Neuronal stem cell (in vitro differentiated cells): ENCODE measurements around the gene SOX5.
A peak's percentile ranks its signal among the peaks of the same experiment; 100 is the strongest.

Source experiments
- DNase-seq: peaks from one replicate; pipeline ENCODE4 v3.0.0-alpha.2; 2013; ENCODE audit warnings: low spot score
- H2AFZ ChIP-seq: one replicate; pipeline ENCODE4 v1.6.1; 2013; ENCODE audit warnings: mild to moderate bottlenecking, low read length, inconsistent platforms
- H2AK5ac ChIP-seq: 2 replicates; pipeline ENCODE4 v1.6.1; 2013; ENCODE audit warnings: low read depth, mild to moderate bottlenecking, inconsistent platforms, low read length, moderate library complexity, mixed read lengths
- H2BK120ac ChIP-seq: 2 replicates; pipeline ENCODE4 v1.6.1; 2013; ENCODE audit warnings: low read depth, mild to moderate bottlenecking, inconsistent platforms, low read length, moderate library complexity, mixed read lengths
- H2BK12ac ChIP-seq: one replicate; pipeline ENCODE4 v1.6.1; 2013; ENCODE audit warnings: low read length, inconsistent platforms
- H2BK15ac ChIP-seq: 2 replicates; pipeline ENCODE4 v1.6.1; 2013; ENCODE audit warnings: mild to moderate bottlenecking, low read length, inconsistent platforms, mixed read lengths
- H2BK5ac ChIP-seq: one replicate; pipeline ENCODE4 v1.6.1; 2013; ENCODE audit warnings: inconsistent platforms, mild to moderate bottlenecking, low read length, moderate library complexity
- H3K14ac ChIP-seq: one replicate; pipeline ENCODE4 v1.6.1; 2013; ENCODE audit warnings: low read length, inconsistent platforms
- H3K18ac ChIP-seq: 2 replicates; pipeline ENCODE4 v1.6.1; 2013; ENCODE audit warnings: low read length, inconsistent platforms
- H3K23ac ChIP-seq: 2 replicates; pipeline ENCODE4 v1.6.1; 2013; ENCODE audit warnings: low read depth, mild to moderate bottlenecking, mixed read lengths, low read length, inconsistent platforms; ENCODE audit not compliant: poor library complexity
- H3K27ac ChIP-seq: replicated peaks from 3 replicates; pipeline ENCODE4 v1.5.1; 2013; ENCODE audit warnings: low read length, inconsistent platforms
- H3K27me3 ChIP-seq, 3 experiments: 2 replicates each; pipeline ENCODE4 v1.6.1; 2013; ENCODE audit warnings: low read length in 3 of 3, mild to moderate bottlenecking in 2 of 3, inconsistent platforms in 1 of 3, low read depth in 1 of 3, mixed read lengths in 1 of 3, moderate library complexity in 1 of 3; ENCODE audit not compliant: control insufficient read depth in 3 of 3, insufficient read depth in 3 of 3
- H3K36me3 ChIP-seq, 2 donors: replicated peaks in 1 of 2; 2 replicates each; pipeline ENCODE4 v1.6.1; 2013; ENCODE audit warnings: low read length in 2 of 2; ENCODE audit not compliant: control insufficient read depth in 2 of 2, insufficient read depth in 2 of 2
- H3K4ac ChIP-seq: 2 replicates; pipeline ENCODE4 v1.6.1; 2013; ENCODE audit warnings: inconsistent platforms, mild to moderate bottlenecking, low read length, moderate library complexity
- H3K4me1 ChIP-seq, 2 donors: 1 replicate in 1 of 2; 2 replicates in 1 of 2; pipeline ENCODE4 v1.6.1; 2013; ENCODE audit warnings: low read length in 2 of 2, low read depth in 1 of 2; ENCODE audit not compliant: control insufficient read depth in 2 of 2, insufficient read depth in 1 of 2
- H3K4me2 ChIP-seq: one replicate; pipeline ENCODE4 v1.6.1; 2013; ENCODE audit warnings: mild to moderate bottlenecking, low read length, inconsistent platforms; ENCODE audit not compliant: insufficient read depth, poor library complexity, severe bottlenecking
- H3K4me3 ChIP-seq, 2 donors: 2 replicates each; pipeline ENCODE4 v1.5.1; 2013; ENCODE audit warnings: low read length in 2 of 2, mild to moderate bottlenecking in 2 of 2, inconsistent platforms in 1 of 2, moderate library complexity in 1 of 2
- H3K79me1 ChIP-seq: one replicate; pipeline ENCODE4 v1.6.1; 2013; ENCODE audit warnings: low read depth, mild to moderate bottlenecking, inconsistent platforms, low read length, moderate library complexity
- H3K9ac ChIP-seq: one replicate; pipeline ENCODE4 v1.6.1; 2013; ENCODE audit warnings: mild to moderate bottlenecking, low read depth, low read length, inconsistent platforms; ENCODE audit not compliant: poor library complexity
- H3K9me3 ChIP-seq, 2 donors: replicated peaks in 1 of 2; 2 replicates each; pipeline versions ENCODE3 to v1.6.1; 2013; ENCODE audit warnings: low read length in 2 of 2, mild to moderate bottlenecking in 2 of 2, inconsistent platforms in 1 of 2, low read depth in 1 of 2, mixed read lengths in 1 of 2, moderate library complexity in 1 of 2; ENCODE audit not compliant: control insufficient read depth in 2 of 2, insufficient read depth in 1 of 2
- H4K8ac ChIP-seq: one replicate; pipeline ENCODE4 v1.6.1; 2013; ENCODE audit warnings: low read depth, mild to moderate bottlenecking, inconsistent platforms, low read length, moderate library complexity
- H4K91ac ChIP-seq: one replicate; pipeline ENCODE4 v1.6.1; 2013; ENCODE audit warnings: low read length, low read depth, mild to moderate bottlenecking, inconsistent platforms; ENCODE audit not compliant: poor library complexity
- WGBS, 2 donors: extraction: QIAGEN DNeasy Blood & Tissue Kit; methylation state at CpG; one replicate each; pipeline ENCODE4 v1.1.7; 2013; ENCODE audit warnings: missing lambda C conversion rate in 2 of 2, mixed read lengths in 1 of 2; ENCODE audit not compliant: insufficient read length in 2 of 2, insufficient replicate concordance in 1 of 2; ENCODE audit errors: extremely low coverage in 2 of 2; 5-methylcytosine and 5-hydroxymethylcytosine counted together

Gene SOX5

GRCh38 chr12:23504043-23504442 lies 445.4 kb downstream of the SOX5 start:
- Histone ChIP-seq H2BK12ac (no peak overlapping the region), H2BK5ac (no peak overlapping the region)
- no CpG with 5 or more reads among the region's 2 CpGs for WGBS, 2 donors

GRCh38 chr12:23503544-23503943 lies 445.9 kb downstream of the SOX5 start:
- no peak overlapping the region for H2AK5ac ChIP-seq
- peak overlapping the region; percentile 10 for H2AFZ ChIP-seq
- no peaks in the 10 kb centered on the region for H3K36me3 ChIP-seq
- no peak overlapping the region for H3K27ac ChIP-seq
- no peak overlapping the region for H2BK12ac ChIP-seq
- H3K23ac ChIP-seq: no peak overlapping the region
- H3K9ac ChIP-seq: no peak overlapping the region
- no peak overlapping the region for H2BK120ac ChIP-seq
- no peak overlapping the region for H3K14ac ChIP-seq
- no peaks in the 10 kb centered on the region for H3K4me1 ChIP-seq
- no peak overlapping the region for H4K91ac ChIP-seq
- H3K9me3 ChIP-seq: peaks cover 0 to 9% of the 10 kb centered on the region in 2 donors
- no peak overlapping the region for H3K4me2 ChIP-seq
- no peak overlapping the region for H4K8ac ChIP-seq
- no peak for DNase-seq
- no CpG with 5 or more reads among the region's 2 CpGs for WGBS, 2 donors
- H3K4me3 ChIP-seq: no peak overlapping the region
- no peak overlapping the region for H2BK5ac ChIP-seq
- no peak overlapping the region for H3K4ac ChIP-seq
- H3K18ac ChIP-seq: no peak overlapping the region
- peaks cover 0 to 3% (median 0%) of the 10 kb centered on the region in 3 experiments for H3K27me3 ChIP-seq
- no peaks in the 10 kb centered on the region for H3K79me1 ChIP-seq
- H2BK15ac ChIP-seq: no peak overlapping the region

More at GRCh38 chr12:23504043-23504442, 445.4 kb downstream of the SOX5 start:
- DNase-seq: no peak
- Histone ChIP-seq H3K9ac (no peak overlapping the region), H3K9me3 (peaks cover 0 to 6% of the 10 kb centered on the region in 2 donors), H3K27me3 (peaks cover 0 to 3% (median 0%) of the 10 kb centered on the region in 3 experiments), H2BK15ac (no peak overlapping the region), H4K8ac (no peak overlapping the region), H3K4me1 (no peaks in the 10 kb centered on the region), H3K4ac (no peak overlapping the region), H3K79me1 (no peaks in the 10 kb centered on the region), H3K18ac (no peak overlapping the region), H3K4me3 (no peak overlapping the region), H3K36me3 (no peaks in the 10 kb centered on the region), H2AFZ (peak overlapping the region; percentile 10), H3K14ac (no peak overlapping the region), H4K91ac (no peak overlapping the region), H3K4me2 (no peak overlapping the region), H3K27ac (no peak overlapping the region), H2BK120ac (no peak overlapping the region), H3K23ac (no peak overlapping the region), H2AK5ac (no peak overlapping the region)

GRCh38 chr12:23502259-23502658 lies 447.2 kb downstream of the SOX5 start:
- no peak overlapping the region for H4K8ac ChIP-seq
- H3K4me2 ChIP-seq: no peak overlapping the region
- H2BK5ac ChIP-seq: no peak overlapping the region
- no peaks in the 10 kb centered on the region for H3K36me3 ChIP-seq
- no peak overlapping the region for H3K9ac ChIP-seq
- no peak overlapping the region for H2BK12ac ChIP-seq
- peaks cover 0 to 9% of the 10 kb centered on the region in 2 donors for H3K9me3 ChIP-seq
- H3K27me3 ChIP-seq: peaks cover 0 to 3% (median 0%) of the 10 kb centered on the region in 3 experiments
- no peak overlapping the region for H3K18ac ChIP-seq
- H3K27ac ChIP-seq: no peak overlapping the region
- no peak overlapping the region for H2AK5ac ChIP-seq
- no peaks in the 10 kb centered on the region for H3K4me1 ChIP-seq
- H2BK120ac ChIP-seq: no peak overlapping the region
- H2BK15ac ChIP-seq: no peak overlapping the region
- no peak overlapping the region for H3K4me3 ChIP-seq
- no peak for DNase-seq
- H4K91ac ChIP-seq: no peak overlapping the region
- no peak overlapping the region for H3K4ac ChIP-seq
- no peaks in the 10 kb centered on the region for H3K79me1 ChIP-seq
- no peak overlapping the region for H3K23ac ChIP-seq
- no peak overlapping the region for H3K14ac ChIP-seq
- no peak overlapping the region for H2AFZ ChIP-seq
- WGBS, 2 donors: no CpG with 5 or more reads among the region's 3 CpGs

- Histone ChIP-seq H3K4ac (no peak overlapping the region), H3K27ac (no peak overlapping the region)
- no CpG with 5 or more reads among the region's 2 CpGs for WGBS, 2 donors
Measured at GRCh38 chr12:23495472-23495871, 454.0 kb downstream of the SOX5 start.

More at GRCh38 chr12:23495472-23495871, 454.0 kb downstream of the SOX5 start:
- Histone ChIP-seq H3K4me3 (no peak overlapping the region), H2BK120ac (no peak overlapping the region), H2BK12ac (no peak overlapping the region), H3K27me3 (no peaks in the 10 kb centered on the region), H3K79me1 (no peaks in the 10 kb centered on the region), H2BK15ac (no peak overlapping the region), H2BK5ac (no peak overlapping the region), H4K91ac (no peak overlapping the region), H4K8ac (no peak overlapping the region), H3K18ac (no peak overlapping the region), H3K4me2 (no peak overlapping the region), H3K9me3 (peaks cover 2 to 6% of the 10 kb centered on the region in 2 donors), H2AFZ (no peak overlapping the region), H3K14ac (no peak overlapping the region), H3K4me1 (no peaks in the 10 kb centered on the region), H2AK5ac (no peak overlapping the region), H3K9ac (no peak overlapping the region), H3K36me3 (no peaks in the 10 kb centered on the region), H3K23ac (no peak overlapping the region)
- DNase-seq: no peak
